Brain microvascular endothelial cell (primary cell): ENCODE measurements around the gene POC1A.

Experiments used
- DNase-seq: peaks from one replicate; pipeline ENCODE4 v3.0.0-alpha.2; 2020
- H3K27ac ChIP-seq: fragments of 250-450 bp; sonication (Bioruptor Pico); 2 replicates; pipeline ENCODE4 v1.5.1; 2020; ENCODE audit warnings: mild to moderate bottlenecking, moderate library complexity
- H3K27me3 ChIP-seq: fragments of 250-450 bp; sonication (Bioruptor Pico); replicated peaks from 2 replicates; pipeline ENCODE4 v1.5.1; 2020; ENCODE audit warnings: mild to moderate bottlenecking
- H3K36me3 ChIP-seq: fragments of 250-450 bp; sonication (Bioruptor Pico); replicated peaks from 2 replicates; pipeline ENCODE4 v1.5.1; 2020; ENCODE audit warnings: mild to moderate bottlenecking
- H3K4me3 ChIP-seq: 2 replicates; pipeline ENCODE4 v1.5.1; 2011; ENCODE audit warnings: low read depth, mild to moderate bottlenecking, control low read depth, low read length, moderate library complexity
- in situ Hi-C: cut with HindIII; loops from 2 replicates; pipeline ENCODE4 v1.10.0; 2017; ENCODE audit warnings: low sequenced_read_pairs, low pct_ligation_motif_present
- TF ChIP-seq, protein P1 (sequence below): IDR thresholded peaks from 2 replicates; pipeline ENCODE4 v1.5.1; 2011; ENCODE audit warnings: low read depth, mild to moderate bottlenecking, moderate library complexity, low read length, control low read depth, inconsistent platforms; ENCODE audit errors: missing control alignments

The POC1A gene

DNA sequence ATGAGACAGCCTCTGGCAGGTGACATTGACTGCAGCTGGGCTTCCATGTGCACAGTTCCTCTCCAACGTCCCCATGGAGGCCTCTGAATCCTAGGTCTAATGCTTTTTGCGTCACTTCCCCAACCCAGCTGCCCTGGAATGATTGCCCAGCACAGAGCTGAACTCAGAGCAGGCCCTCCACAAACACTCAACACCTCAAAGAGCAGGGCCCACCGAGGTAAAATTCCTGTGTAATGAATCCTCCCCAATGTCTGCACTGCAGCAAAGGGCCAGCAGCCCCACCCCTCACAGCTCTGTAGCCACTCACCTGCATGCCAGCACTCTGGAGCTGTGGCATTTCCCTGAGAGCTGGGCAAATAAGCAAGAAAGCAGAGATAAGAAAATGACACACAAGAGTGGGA is 55.2 kb downstream of the POC1A start:
- Histone ChIP-seq H3K27me3 (no peaks in the 10 kb centered on the region), H3K4me3 (no peak overlapping the region), H3K27ac (no peak overlapping the region), H3K36me3 (no peaks in the 10 kb centered on the region)
- in situ Hi-C loops, result no loop called here
- TF ChIP-seq, protein P1, sequence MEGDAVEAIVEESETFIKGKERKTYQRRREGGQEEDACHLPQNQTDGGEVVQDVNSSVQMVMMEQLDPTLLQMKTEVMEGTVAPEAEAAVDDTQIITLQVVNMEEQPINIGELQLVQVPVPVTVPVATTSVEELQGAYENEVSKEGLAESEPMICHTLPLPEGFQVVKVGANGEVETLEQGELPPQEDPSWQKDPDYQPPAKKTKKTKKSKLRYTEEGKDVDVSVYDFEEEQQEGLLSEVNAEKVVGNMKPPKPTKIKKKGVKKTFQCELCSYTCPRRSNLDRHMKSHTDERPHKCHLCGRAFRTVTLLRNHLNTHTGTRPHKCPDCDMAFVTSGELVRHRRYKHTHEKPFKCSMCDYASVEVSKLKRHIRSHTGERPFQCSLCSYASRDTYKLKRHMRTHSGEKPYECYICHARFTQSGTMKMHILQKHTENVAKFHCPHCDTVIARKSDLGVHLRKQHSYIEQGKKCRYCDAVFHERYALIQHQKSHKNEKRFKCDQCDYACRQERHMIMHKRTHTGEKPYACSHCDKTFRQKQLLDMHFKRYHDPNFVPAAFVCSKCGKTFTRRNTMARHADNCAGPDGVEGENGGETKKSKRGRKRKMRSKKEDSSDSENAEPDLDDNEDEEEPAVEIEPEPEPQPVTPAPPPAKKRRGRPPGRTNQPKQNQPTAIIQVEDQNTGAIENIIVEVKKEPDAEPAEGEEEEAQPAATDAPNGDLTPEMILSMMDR, result no peak
- no peak for DNase-seq

DNA sequence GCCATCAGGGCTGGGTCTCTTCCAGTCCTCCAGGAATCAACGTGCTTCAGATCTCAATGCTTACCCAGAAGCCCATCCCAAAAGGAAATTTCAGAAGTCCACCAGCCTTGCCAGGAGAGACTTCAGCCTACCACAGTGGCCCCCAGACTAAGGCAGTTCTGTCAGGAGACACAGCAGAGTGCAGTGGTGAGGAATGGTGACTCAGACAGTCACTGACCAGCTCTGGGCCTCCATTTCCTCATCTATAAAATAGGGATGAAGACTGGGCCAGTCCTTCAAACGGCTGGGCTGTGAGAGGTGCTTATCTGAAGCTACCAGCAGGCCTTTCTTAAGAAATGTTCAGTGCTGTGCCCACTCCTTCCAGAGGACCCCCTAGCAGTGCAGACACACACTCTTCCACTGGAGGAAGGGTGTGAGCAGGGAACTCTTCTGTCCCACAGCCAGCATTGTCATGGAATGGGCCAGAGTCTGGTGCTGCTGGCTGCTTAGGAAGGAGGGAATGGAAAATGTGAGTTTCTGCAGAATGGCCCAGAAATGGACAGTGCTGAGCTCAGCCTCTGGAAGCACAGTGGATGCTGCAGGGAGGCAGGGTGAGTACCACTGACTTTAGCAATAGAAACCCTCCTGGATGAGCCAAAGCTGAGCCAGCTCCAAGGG is 56.2 kb downstream of the POC1A start:
- Histone ChIP-seq H3K27ac (no peak overlapping the region), H3K36me3 (no peaks in the 10 kb centered on the region), H3K4me3 (no peak overlapping the region), H3K27me3 (no peaks in the 10 kb centered on the region)
- in situ Hi-C loops, result no loop called here
- TF ChIP-seq, protein P1, result no peak
- DNase-seq, result no peak

DNA sequence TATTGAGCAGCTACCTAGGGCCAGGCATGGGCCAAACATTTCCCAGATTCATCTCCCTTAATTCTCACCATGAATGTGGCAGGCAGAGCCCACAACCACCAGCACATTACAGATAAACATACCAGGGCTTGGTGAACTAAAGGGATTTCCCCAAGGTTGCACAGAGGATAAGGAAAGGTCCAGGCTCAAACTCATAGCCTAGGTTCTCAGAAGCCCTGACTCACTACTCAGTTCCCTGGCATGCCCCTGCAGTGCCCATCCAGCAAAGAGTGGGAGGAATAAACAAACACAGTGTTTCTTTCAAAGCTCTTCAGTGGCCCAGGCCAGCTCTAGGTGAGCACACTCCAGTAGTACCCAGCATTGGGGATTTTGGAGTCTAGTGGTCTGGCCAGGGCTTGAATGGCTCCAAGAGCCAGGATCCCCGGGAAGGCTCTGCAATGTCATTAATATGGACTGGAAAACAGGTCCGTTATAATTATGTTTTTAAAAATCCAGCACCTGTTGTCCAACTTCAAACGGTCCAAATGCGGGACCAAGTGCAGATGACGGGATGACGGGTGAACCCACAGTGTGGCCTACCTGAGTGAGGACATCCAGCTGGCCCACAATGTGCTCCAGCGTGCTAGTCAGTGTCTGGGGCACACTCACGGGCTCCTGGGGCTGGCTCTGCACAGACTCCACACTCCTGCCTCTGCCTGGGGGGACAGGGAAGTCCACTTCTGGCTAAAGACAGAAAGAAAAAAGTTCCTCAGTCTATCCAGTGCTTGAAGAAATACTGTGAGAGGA is 58.0 kb downstream of the POC1A start:
- Histone ChIP-seq H3K4me3 (no peak overlapping the region), H3K36me3 (no peaks in the 10 kb centered on the region), H3K27me3 (no peaks in the 10 kb centered on the region), H3K27ac (no peak overlapping the region)
- in situ Hi-C loops, result no loop called here
- TF ChIP-seq, protein P1, result no peak
- DNase-seq, result no peak

DNA sequence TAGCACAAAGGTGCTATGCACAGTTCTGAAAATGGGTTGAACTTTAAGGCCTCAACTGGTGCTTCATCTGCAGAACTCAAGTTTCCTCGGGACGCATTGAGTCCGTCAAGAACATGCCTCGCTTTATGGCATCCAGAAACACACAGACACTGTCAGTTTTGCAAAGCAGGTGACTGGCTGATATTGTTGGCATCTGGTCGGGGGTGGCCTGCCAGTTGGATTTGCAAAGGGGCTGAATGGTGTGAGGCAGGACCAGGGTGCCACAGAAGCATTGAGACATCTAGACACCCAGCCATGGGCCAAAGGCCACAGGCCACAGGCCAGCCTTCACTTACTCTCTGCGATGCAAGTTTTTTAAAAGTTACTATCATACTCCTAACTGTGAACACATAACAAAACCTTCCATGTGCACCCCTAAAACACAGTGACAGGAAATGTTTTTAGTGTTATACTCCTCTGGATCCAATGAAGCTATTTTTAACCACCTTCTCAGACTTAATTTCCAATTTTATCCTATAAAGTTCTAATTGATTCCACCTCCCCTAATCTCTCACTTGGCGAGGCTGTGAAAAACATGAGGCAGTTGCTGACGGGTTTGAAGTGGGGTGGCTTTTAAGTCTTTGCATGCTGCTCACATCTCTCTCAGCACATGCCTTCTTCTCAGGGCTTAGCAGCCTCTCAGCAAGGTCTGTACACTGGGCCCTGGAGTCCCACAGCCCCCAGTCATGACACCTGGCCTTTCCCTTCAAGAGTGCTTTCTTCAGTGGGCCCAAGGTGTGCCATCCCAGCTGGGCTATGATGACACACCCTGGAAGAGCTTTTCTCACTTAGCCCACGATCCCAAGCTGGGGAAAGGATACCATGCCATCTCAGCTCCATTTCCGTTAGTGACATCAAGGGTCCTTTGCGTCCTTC is 59.4 kb downstream of the POC1A start:
- no peak for DNase-seq
- in situ Hi-C loops, result no loop called here
- Histone ChIP-seq H3K27me3 (no peaks in the 10 kb centered on the region), H3K4me3 (no peak overlapping the region), H3K36me3 (no peaks in the 10 kb centered on the region), H3K27ac (no peak overlapping the region)
- TF ChIP-seq, protein P1, result no peak

DNA sequence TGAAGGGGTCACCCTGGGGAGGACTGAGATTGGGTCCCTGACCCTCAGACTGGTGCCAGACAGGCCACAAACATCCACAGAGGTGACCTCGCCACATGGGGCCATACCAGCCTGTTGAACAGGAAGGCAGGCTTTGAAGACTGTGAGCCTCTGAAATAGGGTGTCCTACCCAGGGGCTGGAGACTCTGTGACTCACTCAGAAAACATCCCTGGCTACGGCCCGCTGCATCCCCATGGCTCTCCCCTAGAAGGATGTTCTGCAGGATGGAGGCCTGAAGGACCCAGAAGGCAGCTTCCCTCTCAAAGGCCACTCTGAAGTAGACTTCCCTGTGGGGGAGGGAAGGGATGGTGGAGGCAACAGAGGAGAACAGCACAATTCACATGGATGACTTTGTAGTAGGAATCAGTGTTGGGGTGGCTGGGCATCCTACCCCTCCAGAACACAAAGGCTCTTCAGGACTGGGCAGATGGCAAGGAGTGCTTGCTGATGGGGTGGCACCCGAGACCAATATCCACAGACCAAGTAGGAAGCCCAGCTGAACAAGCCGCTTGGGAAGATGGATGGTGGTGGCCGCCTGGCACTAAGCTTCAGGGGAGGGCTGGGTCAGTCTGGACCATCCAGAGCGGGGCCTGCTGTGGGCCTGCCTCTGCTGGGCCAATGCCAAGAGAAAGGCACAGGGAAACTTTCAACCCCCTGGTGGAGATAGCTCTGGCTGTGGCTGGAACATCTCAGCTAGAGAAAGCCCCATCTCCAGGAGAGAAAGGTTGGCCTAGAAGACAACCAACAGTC is 60.3 kb downstream of the POC1A start:
- no peak overlapping the region for H3K27ac ChIP-seq
- peak; percentile 63 for DNase-seq

More for the DNA sequence above, 60.3 kb downstream of the POC1A start:
- Histone ChIP-seq H3K4me3 (no peak overlapping the region), H3K27me3 (no peaks in the 10 kb centered on the region), H3K36me3 (no peaks in the 10 kb centered on the region)
- TF ChIP-seq, protein P1, result no peak
- in situ Hi-C loops, result no loop called here
